Measurements from ENCODE around the gene TEKT1. TPM values are rescaled to one million over a fixed set of nuclear protein-coding genes. Genes with fewer than 3 reads are reported as not detected.

The TEKT1 gene
- total and polyA plus RNA-seq, 9 of the 15 experiments (the other 6 are each of a cell fraction or from before 2014, with no cell fraction given): 0.06 TPM; not detected in 8

DNA sequence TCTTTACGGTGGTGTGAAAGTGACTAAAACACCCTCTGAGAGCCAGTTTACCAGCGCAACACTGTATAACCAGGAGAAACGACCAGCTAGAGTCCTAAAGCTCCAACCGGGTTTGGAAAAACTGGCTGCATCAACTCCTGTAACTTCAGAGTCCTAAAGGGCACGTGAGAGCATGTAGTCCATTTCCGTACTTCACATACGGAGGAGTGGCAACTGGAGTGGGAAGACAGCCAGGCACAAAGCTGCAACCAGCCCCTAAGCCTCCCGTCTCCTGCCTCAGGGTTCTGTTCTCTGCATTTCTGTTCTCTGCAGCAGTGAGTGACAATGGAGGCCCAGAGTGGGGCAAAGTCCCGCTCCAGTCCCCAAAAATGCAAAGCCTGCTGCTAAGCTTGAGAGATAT, 19.2 kb downstream of the TEKT1 start:
- no TSS peak for BruUV-seq (replicated peaks)
- Histone ChIP-seq H3K4me3 (no peak overlapping the region), H2AFZ (ENCODE audit: low read depth, low read length) (no peak overlapping the region), H3K9me1 (ENCODE audit: control insufficient read depth, insufficient read depth, low read length) (no peaks in the 10 kb centered on the region), H3K4me2 (ENCODE audit: insufficient read depth, low read length) (no peak overlapping the region), H3K9me3 (replicated peaks; ENCODE audit: control insufficient read depth, insufficient read depth, low read depth, low read length) (no peaks in the 10 kb centered on the region), H3K27me3 (ENCODE audit: control insufficient read depth in 2 of 2, insufficient read depth in 2 of 2, low read length in 2 of 2) (peaks cover 0 to 22% of the 10 kb centered on the region in 2 experiments; a peak in 3 of 5 replicates), H3K4me1 (replicated peaks in 1 of 2; ENCODE audit: control insufficient read depth in 2 of 2, insufficient read depth in 2 of 2, low read length in 2 of 2) (no peaks in the 10 kb centered on the region; a peak in 1 of 5 replicates), H3K79me2 (ENCODE audit: control insufficient read depth, insufficient read depth, low read length) (no peaks in the 10 kb centered on the region), H3K36me3 (ENCODE audit: control insufficient read depth, insufficient read depth, low read length) (no peaks in the 10 kb centered on the region), H3K9ac (ENCODE audit: insufficient read depth in 1 of 2, low read depth in 2 of 2, low read length in 2 of 2) (no peak overlapping the region), H4K20me1 (replicated peaks; ENCODE audit: control insufficient read depth, insufficient read depth, low read length) (no peaks in the 10 kb centered on the region), H3K27ac (ENCODE audit: extremely low read depth, low read depth, low read length) (no peak overlapping the region)
- under 1% methylated on average over 9 of the region's 9 CpGs for WGBS (ENCODE audit: insufficient coverage, low coverage, missing lambda C conversion rate)
- CTCF ChIA-PET (ENCODE audit: low intra/inter-chr PET ratio): no interaction called here
- POLR2A ChIA-PET: interaction anchor here (0.6 to 0.9 kb wide), 2 partner anchors 20 to 130 kb away, joined by 3 read pairs; no protein-coding TSS in a partner anchor
- ATAC-seq: no peak
- no peak for DNase-seq (ENCODE audit: extremely low read depth in 1 of 4, low spot score in 3 of 4)
- FAIRE-seq: no peak
- in situ Hi-C loops (cut with MboI): no loop called here
- intact Hi-C loops (cut with micrococcal nuclease): no loop called here
- TF ChIP-seq DPF2 (IDR thresholded peaks at IDR 0.05): no peak
- TF ChIP-seq FOXA1 (IDR thresholded peaks at IDR 0.05; ENCODE audit: borderline replicate concordance): no peak
- no peak for TF ChIP-seq ZFPM2 (CRISPR knock-in tag; IDR thresholded peaks at IDR 0.05)
- no peak for TF ChIP-seq ZNF695 (CRISPR knock-in tag; IDR thresholded peaks at IDR 0.05)
- no peak for TF ChIP-seq TCF7 (IDR thresholded peaks at IDR 0.05; ENCODE audit: borderline replicate concordance)
- TF ChIP-seq, protein P1, sequence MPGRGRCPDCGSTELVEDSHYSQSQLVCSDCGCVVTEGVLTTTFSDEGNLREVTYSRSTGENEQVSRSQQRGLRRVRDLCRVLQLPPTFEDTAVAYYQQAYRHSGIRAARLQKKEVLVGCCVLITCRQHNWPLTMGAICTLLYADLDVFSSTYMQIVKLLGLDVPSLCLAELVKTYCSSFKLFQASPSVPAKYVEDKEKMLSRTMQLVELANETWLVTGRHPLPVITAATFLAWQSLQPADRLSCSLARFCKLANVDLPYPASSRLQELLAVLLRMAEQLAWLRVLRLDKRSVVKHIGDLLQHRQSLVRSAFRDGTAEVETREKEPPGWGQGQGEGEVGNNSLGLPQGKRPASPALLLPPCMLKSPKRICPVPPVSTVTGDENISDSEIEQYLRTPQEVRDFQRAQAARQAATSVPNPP (IDR thresholded peaks at IDR 0.05; ENCODE audit: borderline replicate concordance, insufficient read depth, insufficient read length): no peak
- TF ChIP-seq CBX3 (IDR thresholded peaks at IDR 0.05; ENCODE audit: borderline replicate concordance in 1 of 2, low read length in 2 of 2): no peak
- TF ChIP-seq TAF7 (tag; IDR thresholded peaks at IDR 0.05): no peak
- no peak for TF ChIP-seq MTA3 (IDR thresholded peaks at IDR 0.05; ENCODE audit: borderline replicate concordance)
- TF ChIP-seq BMI1 (IDR thresholded peaks at IDR 0.05; ENCODE audit: low read length): no peak
- TF ChIP-seq, protein P2, sequence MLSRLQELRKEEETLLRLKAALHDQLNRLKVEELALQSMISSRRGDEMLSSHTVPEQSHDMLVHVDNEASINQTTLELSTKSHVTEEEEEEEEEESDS (CRISPR knock-in tag; IDR thresholded peaks at IDR 0.05): no peak
- TF ChIP-seq CCAR2 (IDR thresholded peaks at IDR 0.05; ENCODE audit: low read depth, low read length): no peak
- TF ChIP-seq MAFK (IDR thresholded peaks at IDR 0.05; ENCODE audit: low read length): no peak
- TF ChIP-seq ZNF57 (CRISPR knock-in tag; IDR thresholded peaks at IDR 0.05): no peak
- TF ChIP-seq NCOA6 (IDR thresholded peaks at IDR 0.05): no peak
- TF ChIP-seq, protein P3, sequence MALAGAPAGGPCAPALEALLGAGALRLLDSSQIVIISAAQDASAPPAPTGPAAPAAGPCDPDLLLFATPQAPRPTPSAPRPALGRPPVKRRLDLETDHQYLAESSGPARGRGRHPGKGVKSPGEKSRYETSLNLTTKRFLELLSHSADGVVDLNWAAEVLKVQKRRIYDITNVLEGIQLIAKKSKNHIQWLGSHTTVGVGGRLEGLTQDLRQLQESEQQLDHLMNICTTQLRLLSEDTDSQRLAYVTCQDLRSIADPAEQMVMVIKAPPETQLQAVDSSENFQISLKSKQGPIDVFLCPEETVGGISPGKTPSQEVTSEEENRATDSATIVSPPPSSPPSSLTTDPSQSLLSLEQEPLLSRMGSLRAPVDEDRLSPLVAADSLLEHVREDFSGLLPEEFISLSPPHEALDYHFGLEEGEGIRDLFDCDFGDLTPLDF (CRISPR knock-in tag; IDR thresholded peaks at IDR 0.05): no peak
